ENCODE measurements around the gene RABGAP1L.
"Not testable (repeated sequence)": the region's sequence is repeated elsewhere in the genome, so short reads cannot be mapped to it uniquely, and the experiment has no call there.

RABGAP1L gene

GRCh38 chr1:174883409-174883808, 724.1 kb downstream of the RABGAP1L start:
- TF ChIP-seq CTCF (IDR thresholded peaks at IDR 0.05; ENCODE audit: insufficient read depth, missing control alignments): peak; percentile 24
- peak; percentile 85 for FAIRE-seq
- no peak for DNase-seq (ENCODE audit: insufficient read length, low spot score)

GRCh38 chr1:174884038-174884437, 724.7 kb downstream of the RABGAP1L start:
- no peak for FAIRE-seq
- no peak for TF ChIP-seq CTCF (IDR thresholded peaks at IDR 0.05; ENCODE audit: insufficient read depth, missing control alignments)
- DNase-seq (ENCODE audit: insufficient read length, low spot score): no peak

GRCh38 chr1:174884566-174884965, 725.2 kb downstream of the RABGAP1L start:
- FAIRE-seq: peak; percentile 77
- no peak for TF ChIP-seq CTCF (IDR thresholded peaks at IDR 0.05; ENCODE audit: insufficient read depth, missing control alignments)
- no peak for DNase-seq (ENCODE audit: insufficient read length, low spot score)

- FAIRE-seq: peak; percentile 16
- DNase-seq (ENCODE audit: insufficient read length, low spot score): no peak
- no peak for TF ChIP-seq CTCF (IDR thresholded peaks at IDR 0.05; ENCODE audit: insufficient read depth, missing control alignments)
Observed at GRCh38 chr1:174890024-174890423, 730.7 kb downstream of the RABGAP1L start.

- no peak for TF ChIP-seq CTCF (IDR thresholded peaks at IDR 0.05; ENCODE audit: insufficient read depth, missing control alignments)
- DNase-seq (ENCODE audit: insufficient read length, low spot score): no peak
- FAIRE-seq: no peak
Observed at GRCh38 chr1:174892016-174892415, 732.7 kb downstream of the RABGAP1L start.

- DNase-seq (ENCODE audit: insufficient read length, low spot score) (no peak), FAIRE-seq (peak; percentile 21)
- TF ChIP-seq CTCF (IDR thresholded peaks at IDR 0.05; ENCODE audit: insufficient read depth, missing control alignments): no peak
Observed at GRCh38 chr1:174894117-174894762, 734.9 kb downstream of the RABGAP1L start.

GRCh38 chr1:174895610-174896009, 736.3 kb downstream of the RABGAP1L start:
- not testable (repeated sequence) for DNase-seq (ENCODE audit: insufficient read length, low spot score); FAIRE-seq
